ENCODE measurements around the gene TRHDE. TPM values are rescaled to one million over a fixed set of nuclear protein-coding genes. Genes with fewer than 3 reads are reported as not detected.

TRHDE gene
- polyA plus RNA-seq, 1 donor from 2014 or later: 20.6 TPM

DNA sequence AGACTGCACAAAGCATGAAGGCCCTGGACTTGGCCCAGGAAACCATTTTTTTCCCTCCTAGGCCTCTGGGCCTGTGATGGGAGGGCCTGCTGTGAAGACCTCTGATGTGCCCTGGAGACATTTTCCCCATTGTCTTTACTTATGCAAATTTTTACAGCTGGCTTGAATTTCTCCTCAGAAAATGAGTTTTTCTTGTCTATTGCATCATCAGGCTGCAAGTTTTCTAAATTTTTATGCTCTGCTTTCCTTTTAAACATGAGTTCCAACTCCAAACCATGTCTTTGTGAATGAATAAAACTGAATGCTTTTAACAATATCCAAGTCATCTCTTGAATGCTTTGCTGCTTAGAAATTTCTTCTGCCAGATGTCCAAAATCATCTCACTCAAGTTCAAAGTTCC, 43.7 kb upstream of the TRHDE start:
- H4K20me1 ChIP-seq (ENCODE audit: insufficient read depth): no peaks in the 10 kb centered on the region
- H3K36me3 ChIP-seq (ENCODE audit: insufficient read depth, low read length): no peaks in the 10 kb centered on the region
- H3K79me2 ChIP-seq (replicated peaks; ENCODE audit: insufficient read depth, low read length): no peaks in the 10 kb centered on the region
- no peak overlapping the region for H3K27ac ChIP-seq (ENCODE audit: low read length)
- H3K9me3 ChIP-seq (ENCODE audit: low read length): no peaks in the 10 kb centered on the region
- H3K4me3 ChIP-seq (ENCODE audit: low read length): no peak overlapping the region
- no peak overlapping the region for H2AFZ ChIP-seq (ENCODE audit: low read depth, low read length)
- no peak overlapping the region for H3K4me2 ChIP-seq (ENCODE audit: low read length)
- TF ChIP-seq EZH2 (IDR thresholded peaks at IDR 0.05; ENCODE audit: borderline replicate concordance, insufficient read depth, low read length, poor library complexity, severe bottlenecking) (no peak), POLR2AphosphoS5 (IDR thresholded peaks at IDR 0.05) (no peak), EP300 (conservative IDR thresholded peaks at IDR 0.05; ENCODE audit: poor library complexity, severe bottlenecking) (no peak), TAF1 (IDR thresholded peaks at IDR 0.05; ENCODE audit: low read depth) (no peak), SMC3 (conservative IDR thresholded peaks at IDR 0.05; ENCODE audit: poor library complexity) (no peak), MXI1 (conservative IDR thresholded peaks at IDR 0.05; ENCODE audit: poor library complexity, severe bottlenecking) (no peak), RAD21 (conservative IDR thresholded peaks at IDR 0.05) (no peak)
- TF ChIP-seq, protein P1, sequence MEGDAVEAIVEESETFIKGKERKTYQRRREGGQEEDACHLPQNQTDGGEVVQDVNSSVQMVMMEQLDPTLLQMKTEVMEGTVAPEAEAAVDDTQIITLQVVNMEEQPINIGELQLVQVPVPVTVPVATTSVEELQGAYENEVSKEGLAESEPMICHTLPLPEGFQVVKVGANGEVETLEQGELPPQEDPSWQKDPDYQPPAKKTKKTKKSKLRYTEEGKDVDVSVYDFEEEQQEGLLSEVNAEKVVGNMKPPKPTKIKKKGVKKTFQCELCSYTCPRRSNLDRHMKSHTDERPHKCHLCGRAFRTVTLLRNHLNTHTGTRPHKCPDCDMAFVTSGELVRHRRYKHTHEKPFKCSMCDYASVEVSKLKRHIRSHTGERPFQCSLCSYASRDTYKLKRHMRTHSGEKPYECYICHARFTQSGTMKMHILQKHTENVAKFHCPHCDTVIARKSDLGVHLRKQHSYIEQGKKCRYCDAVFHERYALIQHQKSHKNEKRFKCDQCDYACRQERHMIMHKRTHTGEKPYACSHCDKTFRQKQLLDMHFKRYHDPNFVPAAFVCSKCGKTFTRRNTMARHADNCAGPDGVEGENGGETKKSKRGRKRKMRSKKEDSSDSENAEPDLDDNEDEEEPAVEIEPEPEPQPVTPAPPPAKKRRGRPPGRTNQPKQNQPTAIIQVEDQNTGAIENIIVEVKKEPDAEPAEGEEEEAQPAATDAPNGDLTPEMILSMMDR (IDR thresholded peaks at IDR 0.05; ENCODE audit: poor library complexity, severe bottlenecking): no peak
- TF ChIP-seq, protein P2, sequence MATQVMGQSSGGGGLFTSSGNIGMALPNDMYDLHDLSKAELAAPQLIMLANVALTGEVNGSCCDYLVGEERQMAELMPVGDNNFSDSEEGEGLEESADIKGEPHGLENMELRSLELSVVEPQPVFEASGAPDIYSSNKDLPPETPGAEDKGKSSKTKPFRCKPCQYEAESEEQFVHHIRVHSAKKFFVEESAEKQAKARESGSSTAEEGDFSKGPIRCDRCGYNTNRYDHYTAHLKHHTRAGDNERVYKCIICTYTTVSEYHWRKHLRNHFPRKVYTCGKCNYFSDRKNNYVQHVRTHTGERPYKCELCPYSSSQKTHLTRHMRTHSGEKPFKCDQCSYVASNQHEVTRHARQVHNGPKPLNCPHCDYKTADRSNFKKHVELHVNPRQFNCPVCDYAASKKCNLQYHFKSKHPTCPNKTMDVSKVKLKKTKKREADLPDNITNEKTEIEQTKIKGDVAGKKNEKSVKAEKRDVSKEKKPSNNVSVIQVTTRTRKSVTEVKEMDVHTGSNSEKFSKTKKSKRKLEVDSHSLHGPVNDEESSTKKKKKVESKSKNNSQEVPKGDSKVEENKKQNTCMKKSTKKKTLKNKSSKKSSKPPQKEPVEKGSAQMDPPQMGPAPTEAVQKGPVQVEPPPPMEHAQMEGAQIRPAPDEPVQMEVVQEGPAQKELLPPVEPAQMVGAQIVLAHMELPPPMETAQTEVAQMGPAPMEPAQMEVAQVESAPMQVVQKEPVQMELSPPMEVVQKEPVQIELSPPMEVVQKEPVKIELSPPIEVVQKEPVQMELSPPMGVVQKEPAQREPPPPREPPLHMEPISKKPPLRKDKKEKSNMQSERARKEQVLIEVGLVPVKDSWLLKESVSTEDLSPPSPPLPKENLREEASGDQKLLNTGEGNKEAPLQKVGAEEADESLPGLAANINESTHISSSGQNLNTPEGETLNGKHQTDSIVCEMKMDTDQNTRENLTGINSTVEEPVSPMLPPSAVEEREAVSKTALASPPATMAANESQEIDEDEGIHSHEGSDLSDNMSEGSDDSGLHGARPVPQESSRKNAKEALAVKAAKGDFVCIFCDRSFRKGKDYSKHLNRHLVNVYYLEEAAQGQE (IDR thresholded peaks at IDR 0.05; ENCODE audit: borderline replicate concordance): no peak
- H3K9me2 ChIP-seq (ENCODE audit: insufficient read depth, low read length): no peaks in the 10 kb centered on the region
- H3K27me3 ChIP-seq (ENCODE audit: insufficient read depth, low read depth, low read length): no peaks in the 10 kb centered on the region
- no peak overlapping the region for H3K9ac ChIP-seq (ENCODE audit: low read length)
- H3F3A ChIP-seq (ENCODE audit: insufficient read depth, low read length, poor library complexity, severe bottlenecking): no peaks in the 10 kb centered on the region

DNA sequence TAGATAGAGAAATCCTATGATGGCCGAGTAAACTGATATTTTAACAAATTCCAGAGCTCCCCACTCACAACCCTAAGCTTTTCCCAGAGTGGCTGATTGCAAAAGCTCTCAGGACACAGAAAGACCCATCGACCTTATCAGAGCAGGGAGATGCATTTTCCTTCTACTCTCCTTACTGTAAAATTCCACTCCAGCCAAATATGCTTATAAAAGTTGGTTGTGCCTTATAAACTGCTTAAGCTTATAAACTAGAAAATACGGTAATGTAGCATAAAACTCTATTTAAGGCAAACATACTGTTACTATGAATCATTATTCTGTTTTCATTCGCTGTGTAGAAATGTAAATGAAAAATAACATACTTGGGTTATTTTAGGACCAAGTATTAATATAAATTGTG, 41.6 kb upstream of the TRHDE start:
- no peaks in the 10 kb centered on the region for H3K9me2 ChIP-seq (ENCODE audit: insufficient read depth, low read length)
- no peaks in the 10 kb centered on the region for H4K20me1 ChIP-seq (ENCODE audit: insufficient read depth)
- H3K36me3 ChIP-seq (ENCODE audit: insufficient read depth, low read length): no peaks in the 10 kb centered on the region
- no peak overlapping the region for H3K9ac ChIP-seq (ENCODE audit: low read length)
- H3K9me3 ChIP-seq (ENCODE audit: low read length): no peaks in the 10 kb centered on the region
- TF ChIP-seq, protein P1 (IDR thresholded peaks at IDR 0.05; ENCODE audit: poor library complexity, severe bottlenecking): no peak
- no peak for TF ChIP-seq TAF1 (IDR thresholded peaks at IDR 0.05; ENCODE audit: low read depth)
- no peak for TF ChIP-seq EZH2 (IDR thresholded peaks at IDR 0.05; ENCODE audit: borderline replicate concordance, insufficient read depth, low read length, poor library complexity, severe bottlenecking)
- no peak for TF ChIP-seq SMC3 (conservative IDR thresholded peaks at IDR 0.05; ENCODE audit: poor library complexity)
- no peaks in the 10 kb centered on the region for H3K27me3 ChIP-seq (ENCODE audit: insufficient read depth, low read depth, low read length)
- H3K27ac ChIP-seq (ENCODE audit: low read length): no peak overlapping the region
- no peak overlapping the region for H3K4me3 ChIP-seq (ENCODE audit: low read length)
- no peak overlapping the region for H2AFZ ChIP-seq (ENCODE audit: low read depth, low read length)
- no peaks in the 10 kb centered on the region for H3F3A ChIP-seq (ENCODE audit: insufficient read depth, low read length, poor library complexity, severe bottlenecking)
- H3K4me2 ChIP-seq (ENCODE audit: low read length): no peak overlapping the region
- H3K79me2 ChIP-seq (replicated peaks; ENCODE audit: insufficient read depth, low read length): no peaks in the 10 kb centered on the region
